NCI-H82 treated with DMSO at 0.1 percent for 48 hours (cell line): ENCODE results near the gene ZNF557.
A peak's percentile ranks its signal among the peaks of the same experiment; 100 is the strongest.

Experiments
- DNase-seq: peaks from one replicate; lab custom pipeline; 2025; ENCODE audit not compliant: unreplicated experiment; lab: John Stamatoyannopoulos, UW

ZNF557 gene

DNA sequence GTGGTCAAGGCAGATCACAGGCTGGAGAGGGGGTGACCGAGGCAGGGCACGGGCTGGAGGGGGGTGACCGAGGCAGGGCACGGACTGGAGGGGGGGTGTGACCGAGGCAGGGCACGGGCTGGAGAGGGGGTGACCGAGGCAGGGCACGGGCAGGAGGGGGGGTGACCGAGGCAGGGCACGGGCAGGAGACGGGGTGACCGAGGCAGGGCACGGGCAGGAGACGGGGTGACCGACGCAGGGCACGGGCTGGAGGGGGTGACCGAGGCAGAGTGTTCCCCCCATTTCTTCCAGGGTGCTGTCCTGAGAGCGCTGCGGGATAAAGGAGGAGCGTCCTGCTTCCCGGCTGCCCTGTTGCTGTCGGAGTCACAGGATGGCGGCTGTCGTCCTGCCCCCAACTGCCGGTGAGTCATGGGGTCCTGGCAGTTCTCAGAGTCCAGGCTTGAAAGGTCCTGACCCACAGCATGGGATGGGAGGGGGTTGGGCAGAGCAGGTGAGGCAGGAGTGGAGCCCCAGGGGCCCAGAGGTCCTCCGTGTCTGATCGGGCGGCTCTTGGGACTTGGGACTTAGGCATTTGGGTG is 5.3 kb downstream of the ZNF557 start:
- DNase-seq: no peak

DNA sequence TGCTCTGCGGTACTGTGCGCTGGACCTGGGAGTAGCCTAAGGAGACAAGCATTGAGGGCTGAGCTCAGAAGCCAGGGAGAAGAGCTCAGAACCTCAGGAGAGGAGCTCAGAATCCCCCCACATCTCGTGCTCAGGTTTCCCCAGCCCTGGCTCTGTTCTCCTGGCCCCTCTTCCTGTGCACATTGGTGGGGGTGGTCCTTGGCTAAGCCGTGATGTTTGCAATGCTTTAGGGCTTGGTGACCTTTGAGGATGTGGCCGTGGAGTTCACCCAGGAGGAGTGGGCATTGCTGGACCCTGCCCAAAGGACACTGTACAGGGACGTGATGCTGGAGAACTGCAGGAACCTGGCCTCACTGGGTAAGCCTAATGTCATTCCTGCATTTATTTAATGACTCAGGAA is 6.6 kb downstream of the ZNF557 start:
- no peak for DNase-seq

DNA sequence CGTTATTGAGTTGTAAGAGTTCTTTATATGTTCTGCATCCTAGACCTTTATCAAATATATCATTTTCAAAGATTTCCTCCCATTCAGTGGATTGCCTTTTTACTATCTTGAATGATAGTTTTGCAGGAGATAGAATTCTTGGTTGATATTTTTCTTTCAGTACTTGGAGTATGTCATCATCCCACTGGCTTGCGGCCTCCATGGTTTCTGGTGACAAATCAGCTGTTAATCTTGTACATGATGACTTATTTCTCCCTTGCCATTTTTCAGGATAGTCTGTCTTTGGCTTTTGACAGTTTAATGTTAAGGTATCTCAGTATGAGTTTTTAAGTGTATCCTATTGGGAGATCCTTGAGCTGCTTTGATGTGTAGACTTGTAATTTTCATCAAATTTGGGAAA is 8.5 kb downstream of the ZNF557 start:
- no peak for DNase-seq

DNA sequence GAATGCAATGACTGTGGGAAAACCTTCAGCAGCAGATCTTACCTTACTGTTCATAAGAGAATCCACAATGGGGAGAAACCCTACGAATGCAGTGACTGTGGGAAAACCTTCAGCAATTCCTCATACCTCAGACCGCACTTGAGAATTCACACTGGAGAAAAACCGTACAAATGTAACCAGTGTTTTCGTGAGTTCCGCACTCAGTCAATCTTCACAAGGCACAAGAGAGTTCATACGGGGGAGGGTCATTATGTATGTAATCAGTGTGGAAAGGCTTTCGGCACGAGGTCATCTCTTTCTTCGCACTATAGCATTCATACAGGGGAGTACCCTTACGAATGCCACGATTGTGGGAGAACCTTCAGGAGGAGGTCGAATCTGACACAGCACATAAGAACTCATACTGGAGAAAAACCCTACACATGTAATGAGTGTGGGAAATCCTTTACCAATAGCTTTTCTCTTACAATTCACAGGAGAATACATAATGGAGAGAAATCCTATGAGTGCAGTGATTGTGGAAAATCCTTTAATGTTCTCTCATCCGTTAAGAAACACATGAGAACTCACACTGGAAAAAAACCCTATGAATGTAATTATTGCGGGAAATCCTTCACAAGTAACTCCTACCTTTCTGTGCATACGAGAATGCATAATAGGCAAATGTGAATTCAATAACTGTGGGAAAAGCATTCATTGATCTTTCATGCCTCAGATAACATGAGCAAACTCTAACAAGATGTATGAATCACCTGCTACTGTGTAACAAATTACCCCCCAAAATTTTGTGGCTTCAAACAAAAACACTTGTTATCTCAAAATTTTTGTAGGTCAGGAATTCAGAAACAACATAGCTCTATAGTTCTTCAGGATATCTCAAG is 13.8 kb downstream of the ZNF557 start:
- DNase-seq: no peak

DNA sequence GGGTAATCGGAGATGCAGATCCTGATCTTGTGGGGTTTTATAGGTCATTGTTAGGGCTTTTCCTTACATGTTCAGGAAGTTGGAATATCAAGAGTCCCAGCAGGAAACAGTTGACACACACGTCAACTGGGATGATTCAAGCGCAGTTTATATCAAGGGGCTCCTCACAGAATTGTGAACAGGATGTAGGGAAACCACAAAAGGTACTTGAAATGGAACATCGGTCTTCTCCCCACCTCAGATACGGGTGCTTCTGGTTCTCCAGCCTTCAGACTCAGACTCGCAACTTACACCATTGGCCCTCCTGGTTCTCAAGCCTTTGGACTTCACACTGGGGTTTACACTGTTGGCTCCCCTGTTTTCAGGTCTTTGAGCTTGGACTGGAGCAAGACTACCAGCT is 19.5 kb downstream of the ZNF557 start:
- no peak for DNase-seq

DNA sequence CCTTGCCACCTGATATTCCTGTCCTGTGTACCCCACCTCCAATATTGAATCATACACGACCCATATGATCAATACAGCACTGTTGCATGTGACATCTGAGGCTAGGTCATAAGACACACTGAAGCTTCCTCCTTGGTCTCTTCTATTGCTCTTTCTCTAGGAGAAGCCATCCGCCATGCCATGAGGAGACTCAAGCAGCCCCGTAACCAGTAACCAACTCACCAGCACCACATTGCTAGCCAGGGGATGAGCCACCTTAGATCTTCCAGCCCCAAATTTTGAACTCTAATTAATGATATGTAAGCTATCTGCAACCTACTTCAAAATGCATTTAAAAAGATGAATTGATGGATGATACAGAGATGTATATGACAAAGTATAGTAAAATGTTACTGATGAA is 28.6 kb downstream of the ZNF557 start:
- no peak for DNase-seq

DNA sequence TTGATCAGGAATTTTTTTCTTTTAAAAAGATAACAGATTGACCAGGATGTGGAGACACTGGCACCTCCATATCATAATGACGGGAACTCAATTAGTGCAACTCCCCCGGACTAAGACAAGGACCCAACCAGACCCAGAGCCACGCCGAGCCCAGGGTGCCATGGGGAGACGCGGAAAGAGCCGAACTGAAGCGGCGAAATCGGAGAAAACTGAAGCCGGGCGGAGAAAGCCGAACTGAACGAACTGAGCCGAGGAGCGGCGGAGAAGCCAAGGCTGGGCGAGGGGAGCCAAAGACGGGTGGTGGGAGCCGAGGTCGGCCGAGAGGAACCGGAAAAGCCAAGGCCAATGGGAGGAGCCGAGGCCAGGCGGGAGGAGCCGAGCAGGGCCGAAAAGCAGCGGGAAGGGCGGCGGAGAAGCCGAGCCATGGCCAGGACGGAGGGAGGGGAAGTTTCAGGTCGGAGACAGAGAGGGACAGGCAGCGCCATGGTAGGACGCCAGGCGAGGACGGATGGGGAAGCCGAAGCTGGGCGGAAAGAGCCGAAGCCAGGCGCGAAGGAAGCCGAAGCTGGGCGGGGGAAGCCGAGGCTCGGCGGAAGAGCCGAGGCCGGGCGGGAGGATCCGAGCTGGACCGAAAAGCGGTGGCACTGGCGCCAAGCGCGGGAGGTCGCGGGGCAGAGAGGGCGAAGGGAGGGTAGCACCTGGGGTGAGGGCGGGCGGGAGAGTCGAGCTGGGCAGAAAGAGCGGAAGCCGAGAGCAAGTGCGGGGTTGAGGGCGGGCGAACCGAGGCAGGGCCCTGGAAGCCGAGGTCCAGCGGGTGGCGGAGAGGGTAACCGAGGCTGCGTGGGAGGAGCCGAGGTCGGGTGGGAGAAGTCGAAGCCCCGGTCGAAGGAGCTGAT is 29.4 kb downstream of the ZNF557 start:
- peak; percentile 62 for DNase-seq

DNA sequence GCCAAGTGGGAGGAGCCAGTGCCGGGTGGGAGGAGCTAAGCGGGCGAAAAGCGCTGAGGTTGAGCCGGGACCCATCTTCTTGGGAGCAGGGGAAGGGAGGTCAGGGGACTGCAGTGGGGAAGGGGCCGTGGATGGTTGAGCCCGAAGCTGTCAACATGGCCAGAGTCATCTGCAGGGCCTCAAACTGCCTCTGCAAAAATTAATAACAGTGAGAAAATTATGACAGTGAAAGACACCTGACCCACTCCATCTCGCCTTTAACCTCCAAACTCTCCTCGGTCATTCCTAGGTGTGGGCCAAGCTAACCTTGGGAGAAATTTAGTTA is 30.1 kb downstream of the ZNF557 start:
- no peak for DNase-seq

DNA sequence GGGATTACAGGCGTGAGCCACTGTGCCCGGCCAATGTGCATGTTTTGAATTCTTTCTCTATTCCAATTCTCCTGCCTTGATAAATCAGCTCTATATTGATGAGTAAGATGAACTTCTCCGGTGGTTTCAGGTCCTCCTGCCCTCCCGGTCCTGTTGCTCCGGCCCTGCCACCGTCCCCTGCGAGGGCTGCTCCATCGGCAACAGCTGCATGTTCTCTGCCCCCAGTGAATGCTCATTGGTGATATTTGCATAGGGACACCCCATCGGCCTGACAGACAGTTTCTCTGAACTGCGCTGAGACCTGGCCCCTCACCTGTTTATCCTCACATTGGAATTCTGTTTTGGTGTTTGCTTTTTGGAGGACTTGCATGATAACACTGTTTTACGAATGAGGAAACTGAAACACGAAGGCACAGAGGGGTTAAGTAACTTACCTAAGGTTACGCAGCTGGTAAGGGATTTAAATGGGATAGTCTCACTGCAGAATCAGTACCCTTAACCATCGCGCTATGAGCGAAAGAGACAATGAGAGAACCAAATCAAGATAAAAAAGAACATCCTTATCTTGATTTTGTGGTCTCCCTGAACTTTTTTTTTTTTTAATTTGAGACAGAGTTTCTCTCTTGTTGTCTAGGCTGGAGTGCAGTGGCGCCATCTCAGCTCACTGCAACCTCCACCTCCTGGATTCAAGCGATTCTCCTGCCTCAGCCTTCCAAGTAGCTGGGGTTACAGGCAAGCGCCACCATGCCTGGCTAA is 32.2 kb downstream of the ZNF557 start:
- DNase-seq: no peak

DNA sequence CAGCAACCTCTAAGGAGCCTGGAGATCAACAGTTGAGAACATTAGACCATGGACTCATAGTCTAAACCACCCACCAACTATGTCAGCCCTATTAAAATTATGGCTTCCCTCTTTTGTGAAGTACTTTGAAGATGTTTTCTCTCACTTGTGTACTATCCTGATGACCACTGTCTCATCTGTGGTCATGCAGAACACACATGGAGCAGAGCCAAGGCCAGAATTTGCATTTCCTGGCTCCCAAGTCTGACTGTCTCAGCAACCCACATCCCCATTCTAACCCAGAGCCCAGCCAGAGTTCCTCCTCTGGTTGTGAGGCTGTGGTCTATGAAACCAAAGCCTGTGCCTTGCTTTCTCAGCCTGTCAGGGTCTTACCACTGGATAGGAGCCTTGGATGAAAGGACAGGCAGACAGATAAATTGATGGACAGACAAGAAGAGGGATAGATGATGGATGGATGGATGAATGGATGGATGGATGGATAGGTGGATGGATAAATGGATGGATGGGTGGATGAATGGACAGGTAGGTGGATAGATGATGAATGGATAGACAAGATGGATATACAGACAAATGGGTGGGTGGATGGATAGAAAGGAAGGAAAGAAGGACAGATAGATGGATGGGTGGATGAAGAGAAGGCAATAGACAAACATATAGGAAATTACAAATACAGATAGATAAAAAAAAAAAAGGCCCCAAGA is 35.4 kb downstream of the ZNF557 start:
- DNase-seq: no peak

DNA sequence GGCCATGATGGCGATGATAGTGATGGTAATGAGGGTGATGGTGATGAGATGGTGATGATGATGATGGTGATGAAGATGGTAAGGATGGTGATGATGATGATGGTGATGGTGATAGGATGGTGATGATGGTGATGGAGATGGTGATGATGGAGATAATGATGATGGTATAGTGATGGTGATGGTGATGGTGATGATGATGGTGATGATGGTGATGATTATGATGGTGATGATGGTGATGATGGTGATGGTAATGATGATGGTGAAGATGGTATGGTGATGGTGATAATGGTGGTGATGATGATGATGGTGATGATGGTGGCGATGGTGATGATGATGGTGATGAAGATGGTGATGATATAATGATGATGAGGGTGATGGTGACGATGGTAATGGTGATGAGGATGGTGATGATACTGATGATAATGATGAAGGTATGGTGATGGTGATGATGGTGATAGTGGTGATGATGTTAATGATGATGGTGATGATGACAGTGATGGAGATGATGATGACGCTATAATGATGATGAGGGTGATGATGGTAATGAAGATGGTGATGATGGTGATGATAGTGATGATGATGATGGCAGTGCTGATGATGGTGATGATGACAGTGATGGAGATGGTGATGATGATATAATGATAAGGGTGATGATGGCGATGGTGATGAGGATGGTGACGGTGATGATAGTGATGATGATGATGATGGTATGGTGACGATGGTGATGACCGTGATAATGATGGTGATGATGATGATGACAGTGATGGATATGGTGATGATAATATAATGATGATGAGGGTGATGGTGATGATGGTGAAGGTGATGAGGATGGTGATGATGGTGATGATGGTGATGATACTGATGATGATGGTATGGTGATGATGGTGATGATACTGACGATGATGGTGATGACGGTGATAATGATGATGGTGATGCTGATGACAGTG is 37.5 kb downstream of the ZNF557 start:
- DNase-seq: no peak

DNA sequence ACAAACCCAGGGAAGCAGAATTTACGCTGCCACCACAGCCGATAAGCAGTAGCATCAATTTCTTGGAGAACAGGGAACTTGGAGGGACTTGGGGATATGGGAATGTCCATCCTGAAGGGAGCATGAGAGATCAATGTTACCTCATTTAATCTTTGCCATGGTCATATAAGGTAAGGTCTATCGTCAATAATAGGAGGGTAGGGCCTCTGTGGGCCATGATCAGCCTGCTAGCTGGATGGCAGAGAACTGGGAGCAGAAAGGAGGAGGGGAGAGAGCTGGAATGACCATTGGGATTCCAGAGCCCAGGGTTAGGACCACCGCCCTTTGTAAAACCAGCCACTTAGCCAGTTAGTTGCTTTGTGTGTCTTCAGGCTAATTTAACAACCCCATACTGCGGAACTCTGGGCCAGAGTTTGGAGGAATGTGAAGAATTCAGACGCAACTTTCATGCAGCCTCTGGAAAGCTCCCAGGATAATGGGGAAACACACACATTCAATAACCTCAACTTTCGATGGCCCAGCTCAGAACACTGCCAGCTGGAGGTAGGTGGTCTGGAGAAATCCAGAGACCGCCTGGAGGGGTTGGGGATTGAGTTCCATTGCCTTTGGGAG is 40.3 kb downstream of the ZNF557 start:
- DNase-seq: no peak

DNA sequence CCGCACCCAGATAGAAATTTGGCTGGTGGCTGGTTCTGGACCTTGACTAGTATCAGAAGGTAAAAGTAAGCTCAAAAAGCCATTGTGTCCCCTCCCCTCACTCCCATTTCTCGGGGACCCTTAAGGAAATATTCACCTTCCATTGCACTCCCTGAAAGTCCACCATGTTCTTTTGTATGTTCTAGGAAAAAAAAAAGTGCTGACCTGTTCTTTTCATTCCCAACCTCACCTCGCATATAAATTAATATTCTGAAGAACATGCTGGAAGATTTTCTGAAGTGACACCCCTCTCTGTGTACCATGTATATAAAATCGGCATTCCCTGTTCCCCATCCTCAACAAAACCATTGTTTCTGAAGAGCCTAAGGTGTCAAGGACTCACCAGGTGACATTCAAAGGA is 43.2 kb downstream of the ZNF557 start:
- DNase-seq: no peak

DNA sequence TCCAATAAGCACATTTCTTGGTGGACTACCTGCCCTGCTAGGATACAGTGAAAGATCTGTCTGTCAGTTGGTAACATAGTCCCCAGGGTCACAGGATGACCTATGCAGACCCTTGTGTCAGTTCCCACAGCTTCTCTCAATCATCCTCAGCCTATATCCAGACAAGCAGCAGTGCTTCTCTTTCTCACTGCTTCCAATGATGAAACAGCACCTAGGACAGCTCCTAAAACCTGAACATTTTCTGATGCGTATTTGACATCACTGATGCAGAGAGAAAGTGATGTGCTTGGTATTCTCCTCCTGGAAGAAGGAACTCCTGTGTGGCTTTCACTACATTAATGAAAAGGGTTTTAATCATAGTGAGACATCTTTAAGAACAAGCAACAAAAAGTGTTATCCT is 43.7 kb downstream of the ZNF557 start:
- no peak for DNase-seq

DNA sequence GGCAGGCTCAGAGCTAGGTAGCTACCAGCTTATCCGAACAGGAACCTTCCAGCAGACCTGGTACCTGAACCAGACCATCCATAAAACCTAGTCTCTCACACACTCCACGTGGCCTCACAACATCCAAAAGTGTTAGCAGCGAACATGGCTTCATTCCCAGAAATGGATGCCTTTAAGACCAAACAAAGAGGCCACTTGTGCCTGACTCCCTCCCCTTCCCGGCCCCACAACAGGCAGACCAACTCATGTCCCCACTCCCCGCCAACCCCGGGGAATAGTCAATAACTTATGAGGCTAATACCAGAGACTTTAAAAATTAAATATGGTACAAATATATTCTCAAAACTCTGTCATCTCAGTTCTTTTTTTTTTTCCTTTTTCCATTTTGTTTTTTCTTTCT is 46.2 kb downstream of the ZNF557 start:
- no peak for DNase-seq

DNA sequence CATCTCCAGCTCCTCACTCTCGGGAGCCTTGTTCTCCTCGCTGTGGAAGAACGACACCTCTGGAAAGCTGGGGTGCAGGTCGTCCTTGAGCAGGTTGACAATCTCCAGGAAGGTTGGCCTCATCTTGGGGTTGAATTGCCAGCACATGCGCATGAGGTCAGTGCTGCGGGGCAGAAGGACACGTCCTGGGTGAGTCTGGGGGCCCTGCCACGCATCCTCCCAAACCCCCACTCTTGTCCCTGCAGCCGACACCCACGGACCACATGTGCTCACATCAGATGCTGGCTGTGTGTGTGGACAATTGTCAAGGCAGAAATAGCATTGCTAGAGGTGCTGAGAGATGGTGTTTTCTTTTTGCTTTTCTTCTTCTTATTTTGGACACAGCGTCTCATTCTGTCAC is 47.7 kb downstream of the ZNF557 start:
- DNase-seq: no peak

DNA sequence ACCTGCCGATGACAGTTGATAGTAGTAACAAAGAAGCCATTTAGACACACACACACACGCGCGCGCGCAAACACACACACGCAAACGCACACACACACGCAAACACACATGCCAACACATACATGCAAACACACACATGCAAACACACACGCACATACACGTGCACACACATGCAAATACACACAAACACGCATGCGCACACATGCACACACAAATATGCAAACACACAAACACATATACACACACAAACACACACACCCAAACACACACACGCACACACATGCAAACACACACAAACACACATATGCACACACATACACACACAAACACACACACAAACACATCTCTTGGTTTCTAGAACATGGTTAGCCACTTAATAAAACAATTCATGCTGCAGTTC is 50.1 kb downstream of the ZNF557 start:
- no peak for DNase-seq

DNA sequence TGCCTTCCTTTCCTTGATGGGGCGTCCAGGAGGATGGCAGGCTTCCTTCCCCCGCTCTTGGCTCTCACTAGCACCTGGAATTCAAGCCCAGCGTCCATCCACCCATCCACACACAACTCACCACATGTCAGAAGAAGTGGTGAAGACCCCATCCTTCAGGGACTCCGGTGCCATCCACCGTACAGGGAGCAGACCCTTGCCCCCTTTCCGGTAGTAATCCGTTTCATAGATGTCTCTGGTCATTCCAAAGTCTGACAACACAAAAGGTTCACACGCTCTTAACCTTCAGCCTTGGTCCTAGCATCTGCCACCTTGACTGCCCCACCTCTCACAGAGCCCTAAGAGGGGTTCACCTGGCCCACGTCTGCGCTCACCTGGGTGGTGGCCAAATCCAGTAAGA is 51.0 kb downstream of the ZNF557 start:
- no peak for DNase-seq

DNA sequence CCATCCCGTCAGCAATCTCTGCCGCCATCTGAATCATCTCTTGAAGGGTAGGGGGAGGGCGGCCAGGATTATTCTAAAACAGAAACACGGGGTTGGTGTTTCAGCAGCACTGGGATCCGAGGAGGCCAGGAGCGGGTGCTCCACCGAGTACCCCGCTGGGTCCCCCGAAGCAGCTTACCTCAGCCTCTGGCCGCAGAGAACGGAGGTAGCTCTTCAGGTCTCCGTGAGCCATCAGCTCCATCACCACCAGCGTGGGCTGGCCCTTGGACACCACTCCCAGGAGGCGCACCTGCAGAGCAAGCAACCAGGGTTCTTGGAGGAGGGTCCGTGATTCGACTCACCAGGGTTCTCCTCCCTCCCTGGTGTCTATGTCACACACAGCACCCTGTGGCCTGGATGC is 53.2 kb downstream of the ZNF557 start:
- no peak for DNase-seq
